Stimulated activated CD4-positive, alpha-beta T cell treated with anti-CD3 and anti-CD28 coated beads, Interleukin-2, amount 100 ng/mL, for 48 hours (primary cell): ENCODE measurements around the gene OR52N4.
"Not testable (repeated sequence)": the region's sequence is repeated elsewhere in the genome, so short reads cannot be mapped to it uniquely, and the experiment has no call there.

Experiments
- DNase-seq, 2 donors: peaks; one replicate each; pipeline ENCODE4 v3.0.0-alpha.2; 2020

Gene OR52N4

GRCh38 chr11:5753943-5754342 is at the start of gene OR52N4:
Gene OR52N4 (plus strand): TSS chr11:5754243. CDS start chr11:5754741, 498 bp downstream.
- DNase-seq: no peak

GRCh38 chr11:5705688-5706087 is 48.4 kb upstream of the OR52N4 start:
- DNase-seq: no peak

GRCh38 chr11:5712507-5712906 is 41.5 kb upstream of the OR52N4 start:
- no peak for DNase-seq

GRCh38 chr11:5713695-5714094 is 40.3 kb upstream of the OR52N4 start:
- DNase-seq: no peak

- not testable (repeated sequence) for DNase-seq
Observed at GRCh38 chr11:5716518-5716917, 37.5 kb upstream of the OR52N4 start.

- DNase-seq: no peak
Observed at GRCh38 chr11:5719703-5720495, 34.1 kb upstream of the OR52N4 start.

- DNase-seq: no peak
Observed at GRCh38 chr11:5722622-5723021, 31.4 kb upstream of the OR52N4 start.

- DNase-seq: no peak
Observed at GRCh38 chr11:5726351-5726750, 27.7 kb upstream of the OR52N4 start.

GRCh38 chr11:5727691-5728090 is 26.4 kb upstream of the OR52N4 start:
- DNase-seq: no peak

GRCh38 chr11:5736396-5736795 is 17.6 kb upstream of the OR52N4 start, which contains the start of gene OR56B1:
Gene OR56B1 (plus strand): TSS chr11:5736448. CDS start chr11:5736517, 69 bp downstream.
- no peak for DNase-seq

GRCh38 chr11:5737091-5737490 is 17.0 kb upstream of the OR52N4 start:
- no peak for DNase-seq

- no peak for DNase-seq
Observed at GRCh38 chr11:5737670-5738392, 16.2 kb upstream of the OR52N4 start.

- no peak for DNase-seq
Observed at GRCh38 chr11:5738431-5738830, 15.6 kb upstream of the OR52N4 start.

- DNase-seq: no peak
Observed at GRCh38 chr11:5746614-5747013, 7.4 kb upstream of the OR52N4 start.

- no peak for DNase-seq
Observed at GRCh38 chr11:5749836-5750235, 4.2 kb upstream of the OR52N4 start.

GRCh38 chr11:5767056-5767455 is 13.0 kb downstream of the OR52N4 start:
- no peak for DNase-seq

- no peak for DNase-seq
Observed at GRCh38 chr11:5783255-5783654, 29.2 kb downstream of the OR52N4 start, which contains the start of gene OR52N5. Gene OR52N5 (minus strand): TSS chr11:5783355. CDS start chr11:5778634, 4,721 bp downstream.

- no peak for DNase-seq
Observed at GRCh38 chr11:5791165-5791564, 37.1 kb downstream of the OR52N4 start, which contains the start of gene OR52N1. Gene OR52N1 (minus strand): TSS chr11:5791265. CDS start chr11:5788816, 2,449 bp downstream.

- no peak for DNase-seq
Observed at GRCh38 chr11:5796541-5796940, 42.5 kb downstream of the OR52N4 start.

- no peak for DNase-seq
Observed at GRCh38 chr11:5803982-5804381, 49.9 kb downstream of the OR52N4 start.
